ENCODE measurements around the gene UBA3. TPM values are rescaled to one million over a fixed set of nuclear protein-coding genes. Genes with fewer than 3 reads are reported as not detected.

UBA3 gene
- total and polyA plus RNA-seq, 8 donors = 33.4 to 99.3 (median 44.5) TPM

- intact Hi-C loops (cut with DNase I; ENCODE audit: low total_unique reads) = no loop called here
- Histone ChIP-seq H3K9me3 (no peaks in the 10 kb centered on the region), H3K36me3 (peaks cover 7 to 67% (median 57%) of the 10 kb centered on the region in 4 donors), H3K27me3 (no peaks in the 10 kb centered on the region), H3K4me1 (no peaks in the 10 kb centered on the region), H3K4me3 (no peak overlapping the region), H3K27ac (no peak overlapping the region)
- WGBS, 5 donors = 28 to 33% (median 29%) methylated on average over 2 of the region's 2 CpGs
- TF ChIP-seq POLR2A (IDR thresholded peaks at IDR 0.05) (no peak), EP300 (IDR thresholded peaks at IDR 0.05) (no peak), POLR2AphosphoS5 (IDR thresholded peaks at IDR 0.05) (no peak), CTCF (IDR thresholded peaks at IDR 0.05) (peak in 1 of 7 experiments; percentile 16)
- no peak for DNase-seq
Measured at GRCh38 chr3:69020424-69020823, 59.7 kb downstream of the UBA3 start.

GRCh38 chr3:69016901-69017300 is 63.3 kb downstream of the UBA3 start:
- intact Hi-C loops (cut with DNase I; ENCODE audit: low total_unique reads) = no loop called here
- Histone ChIP-seq H3K4me3 (no peak overlapping the region), H3K27me3 (no peaks in the 10 kb centered on the region), H3K4me1 (peaks cover 15 to 24% (median 20%) of the 10 kb centered on the region in 4 donors), H3K9me3 (no peaks in the 10 kb centered on the region), H3K27ac (no peak overlapping the region), H3K36me3 (peaks cover 0 to 33% (median 23%) of the 10 kb centered on the region in 4 donors)
- 80 to 90% (median 84%) methylated on average over 2 of the region's 2 CpGs for WGBS, 5 donors
- no peak for DNase-seq
- TF ChIP-seq EP300 (IDR thresholded peaks at IDR 0.05) (no peak), POLR2AphosphoS5 (IDR thresholded peaks at IDR 0.05) (no peak)

GRCh38 chr3:69016102-69016501 is 64.1 kb downstream of the UBA3 start:
- no peaks in the 10 kb centered on the region for H3K27me3 ChIP-seq
- no peak overlapping the region for H3K27ac ChIP-seq
- intact Hi-C loops (cut with DNase I; ENCODE audit: low total_unique reads) = no loop called here
- no peak for DNase-seq
- peaks cover 15 to 29% (median 23%) of the 10 kb centered on the region in 4 donors for H3K4me1 ChIP-seq
- no peak for TF ChIP-seq POLR2AphosphoS5 (IDR thresholded peaks at IDR 0.05)
- H3K4me3 ChIP-seq = no peak overlapping the region
- no peaks in the 10 kb centered on the region for H3K9me3 ChIP-seq
- 91 to 97% (median 92%) methylated on average over 4 of the region's 4 CpGs for WGBS, 5 donors
- peaks cover 0 to 25% (median 15%) of the 10 kb centered on the region in 4 donors for H3K36me3 ChIP-seq

- TF ChIP-seq POLR2A (IDR thresholded peaks at IDR 0.05) (no peak), CTCF (IDR thresholded peaks at IDR 0.05) (no peak), POLR2AphosphoS5 (IDR thresholded peaks at IDR 0.05) (no peak), EP300 (IDR thresholded peaks at IDR 0.05) (no peak)
- 13 to 22% (median 17%) methylated on average over 7 to 11 of the region's 11 CpGs for WGBS, 5 donors
- intact Hi-C loops (cut with DNase I; ENCODE audit: low total_unique reads) = no loop called here
- DNase-seq = no peak
- no peaks in the 10 kb centered on the region for H3K27me3 ChIP-seq
- peak overlapping the region; percentile 92 to 99 (median 98) for H3K27ac ChIP-seq
- H3K4me3 ChIP-seq = peak overlapping the region; percentile 54 to 86 (median 74)
- H3K36me3 ChIP-seq = peaks cover 0 to 20% (median 16%) of the 10 kb centered on the region in 4 donors
- no peaks in the 10 kb centered on the region for H3K9me3 ChIP-seq
- H3K4me1 ChIP-seq = peaks cover 17 to 41% (median 29%) of the 10 kb centered on the region in 4 donors
Measured at GRCh38 chr3:69014022-69014580, 66.1 kb downstream of the UBA3 start.

- peaks cover 17 to 41% (median 29%) of the 10 kb centered on the region in 4 donors for H3K4me1 ChIP-seq
- peak within 1 kb of the TSS; percentile 54 to 86 (median 74) for H3K4me3 ChIP-seq
- 0 to 2% (median 0%) methylated on average over 7 to 96 of the region's 96 CpGs for WGBS, 5 donors
- TF ChIP-seq POLR2AphosphoS5 (IDR thresholded peaks at IDR 0.05) (peak; percentile 41 to 79 (median 61)), POLR2A (IDR thresholded peaks at IDR 0.05) (no peak), CTCF (IDR thresholded peaks at IDR 0.05) (peak in 5 of 7 experiments; percentile 22 to 61 (median 32)), EP300 (IDR thresholded peaks at IDR 0.05) (no peak)
- DNase-seq = peak; percentile 89 to 96
- intact Hi-C loops (cut with DNase I; ENCODE audit: low total_unique reads) = no loop called here
- H3K9me3 ChIP-seq = no peaks in the 10 kb centered on the region
- H3K27ac ChIP-seq = peak within 1 kb of the TSS; percentile 92 to 99 (median 98)
- H3K27me3 ChIP-seq = no peaks in the 10 kb centered on the region
- peaks cover 0 to 20% (median 15%) of the 10 kb centered on the region in 4 donors for H3K36me3 ChIP-seq
Measured at GRCh38 chr3:69013253-69014021, 66.7 kb downstream of the UBA3 start, which contains the start of gene EOGT. EOGT (minus strand) TSS chr3:69013684; CDS start chr3:69009846, 3,838 bp downstream.

Measured in stomach (tissue), 9 donors.